ENCODE results near the gene ELFN2.
A peak's percentile ranks its signal among the peaks of the same experiment; 100 is the strongest.

The ELFN2 gene

DNA sequence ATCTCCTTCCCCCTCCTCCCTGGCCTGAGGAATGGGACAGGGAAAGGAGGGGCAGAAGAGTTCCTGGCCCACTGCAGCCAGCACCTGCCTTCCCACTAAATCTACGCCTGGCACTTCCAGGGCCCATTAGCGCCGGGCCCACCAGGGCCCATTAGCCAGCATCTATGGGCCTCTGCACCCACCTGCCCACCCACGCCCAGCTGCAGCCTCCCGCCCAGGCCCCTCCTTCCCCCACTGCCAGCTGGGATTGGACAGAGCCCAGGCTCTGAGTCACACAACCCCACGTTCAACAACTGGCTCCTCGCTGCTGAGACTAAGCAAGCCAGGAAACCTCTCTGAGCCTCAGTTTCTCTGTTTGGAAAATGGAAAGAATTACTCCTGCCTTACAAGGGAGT is 96.2 kb downstream of the ELFN2 start:
- TF ChIP-seq ZNF37A (tag by site-specific recombination; IDR thresholded peaks at IDR 0.05) (no peak), ZFHX2 (tag by site-specific recombination; conservative IDR thresholded peaks at IDR 0.05) (peak; percentile 98), WT1 (tag by site-specific recombination; IDR thresholded peaks at IDR 0.05) (no peak), ZBTB10 (tag by site-specific recombination; IDR thresholded peaks at IDR 0.05) (no peak), SP2 (tag by site-specific recombination; IDR thresholded peaks at IDR 0.05) (peak; percentile 36; the same call in 1 of the 2 replicates), KLF1 (tag by site-specific recombination; IDR thresholded peaks at IDR 0.05) (peak; percentile 63), ZFP69B (tag by site-specific recombination; IDR thresholded peaks at IDR 0.05) (peak; percentile 73), EGR2 (tag by site-specific recombination; IDR thresholded peaks at IDR 0.05; ENCODE audit: low read depth) (peak; percentile 98), ZNF398 (tag by site-specific recombination; IDR thresholded peaks at IDR 0.05) (peak; percentile 48; the same call in 1 of the 2 replicates), SCRT2 (tag by site-specific recombination; IDR thresholded peaks at IDR 0.05) (0 out of 2 replicates have a peak, but pooled peaks have one; percentile 23)
- TF ChIP-seq, protein P1, sequence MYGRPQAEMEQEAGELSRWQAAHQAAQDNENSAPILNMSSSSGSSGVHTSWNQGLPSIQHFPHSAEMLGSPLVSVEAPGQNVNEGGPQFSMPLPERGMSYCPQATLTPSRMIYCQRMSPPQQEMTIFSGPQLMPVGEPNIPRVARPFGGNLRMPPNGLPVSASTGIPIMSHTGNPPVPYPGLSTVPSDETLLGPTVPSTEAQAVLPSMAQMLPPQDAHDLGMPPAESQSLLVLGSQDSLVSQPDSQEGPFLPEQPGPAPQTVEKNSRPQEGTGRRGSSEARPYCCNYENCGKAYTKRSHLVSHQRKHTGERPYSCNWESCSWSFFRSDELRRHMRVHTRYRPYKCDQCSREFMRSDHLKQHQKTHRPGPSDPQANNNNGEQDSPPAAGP (tag by site-specific recombination; IDR thresholded peaks at IDR 0.05): 0 out of 2 replicates have a peak, but pooled peaks have one; percentile 44
- TF ChIP-seq, protein P2, sequence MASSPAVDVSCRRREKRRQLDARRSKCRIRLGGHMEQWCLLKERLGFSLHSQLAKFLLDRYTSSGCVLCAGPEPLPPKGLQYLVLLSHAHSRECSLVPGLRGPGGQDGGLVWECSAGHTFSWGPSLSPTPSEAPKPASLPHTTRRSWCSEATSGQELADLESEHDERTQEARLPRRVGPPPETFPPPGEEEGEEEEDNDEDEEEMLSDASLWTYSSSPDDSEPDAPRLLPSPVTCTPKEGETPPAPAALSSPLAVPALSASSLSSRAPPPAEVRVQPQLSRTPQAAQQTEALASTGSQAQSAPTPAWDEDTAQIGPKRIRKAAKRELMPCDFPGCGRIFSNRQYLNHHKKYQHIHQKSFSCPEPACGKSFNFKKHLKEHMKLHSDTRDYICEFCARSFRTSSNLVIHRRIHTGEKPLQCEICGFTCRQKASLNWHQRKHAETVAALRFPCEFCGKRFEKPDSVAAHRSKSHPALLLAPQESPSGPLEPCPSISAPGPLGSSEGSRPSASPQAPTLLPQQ (tag by site-specific recombination; IDR thresholded peaks at IDR 0.05): peak; percentile 44; the same call in 1 of the 2 replicates
- CTCF ChIA-PET: interaction anchor here (0.6 to 5.6 kb wide), 13 partner anchors 10 to 139 kb away, joined by 3 to 57 read pairs (median 4); no protein-coding TSS in a partner anchor
- H3K4me3 ChIP-seq (ENCODE audit: low read depth, low read length): no peak overlapping the region
- H3K9me3 ChIP-seq (ENCODE audit: control insufficient read depth, insufficient read depth, low read depth, low read length): no peaks in the 10 kb centered on the region
- H3K4me1 ChIP-seq (ENCODE audit: control insufficient read depth, insufficient read depth, low read length): 0 out of 2 replicates have a peak, but pooled peaks cover 3% of the 10 kb centered on the region
- H3K36me3 ChIP-seq (ENCODE audit: control insufficient read depth in 2 of 2, insufficient read depth in 1 of 2, low read length in 2 of 2): no peaks in the 10 kb centered on the region
- no peak overlapping the region for H3K27ac ChIP-seq (ENCODE audit: extremely low read depth, low read depth, low read length)
- POLR2A ChIA-PET: no interaction called here

DNA sequence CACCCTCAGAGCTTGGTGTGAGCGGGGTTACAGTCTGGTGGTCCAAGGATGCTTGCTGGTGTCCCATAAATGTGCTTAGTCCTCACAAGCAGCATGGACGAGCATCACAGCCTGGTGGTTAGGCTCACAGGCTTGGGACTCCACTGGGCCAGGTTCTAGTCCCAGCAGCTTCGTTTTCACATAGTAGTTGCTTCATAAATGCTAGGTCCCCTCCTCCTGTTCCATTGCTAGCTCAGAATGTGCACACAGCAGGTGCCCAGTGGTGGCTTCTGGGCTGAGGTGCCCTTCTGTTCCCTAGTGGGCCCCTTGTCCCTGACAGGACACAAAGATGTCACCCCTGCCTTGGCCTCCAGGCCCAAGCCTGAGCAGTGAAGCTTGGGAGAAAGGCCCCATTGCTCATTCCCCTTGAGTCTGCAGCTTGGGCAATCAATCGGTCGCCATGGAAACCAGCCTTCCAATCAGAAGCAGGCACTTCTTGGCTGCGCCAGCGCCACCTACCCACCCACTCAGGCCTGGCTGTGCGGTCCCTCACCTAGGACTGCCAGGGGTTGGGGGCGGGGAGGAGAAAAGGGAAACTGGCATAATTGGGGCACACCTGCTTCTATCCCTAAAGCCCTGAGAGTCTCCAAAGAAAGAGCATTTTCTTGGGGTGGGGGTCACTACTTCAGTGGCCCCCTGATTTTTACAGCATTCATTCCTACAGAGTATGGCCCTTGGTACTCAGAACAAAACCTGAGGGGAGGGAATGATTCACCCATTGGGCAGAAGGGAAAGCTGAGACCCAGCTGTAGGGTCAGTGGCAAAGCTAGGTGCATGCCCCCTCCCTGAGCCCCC is 96.9 kb downstream of the ELFN2 start:
- no peaks in the 10 kb centered on the region for H3K36me3 ChIP-seq (ENCODE audit: control insufficient read depth in 2 of 2, insufficient read depth in 1 of 2, low read length in 2 of 2)
- ChIA-PET POLR2A (no interaction called here), CTCF (interaction anchor here (0.6 to 5.6 kb wide), 15 partner anchors 9 to 344 kb away, joined by 3 to 57 read pairs (median 5); partner anchors contain the start of gene CYTH4)
- H3K4me3 ChIP-seq (ENCODE audit: low read depth, low read length): no peak overlapping the region
- no peak overlapping the region for H3K27ac ChIP-seq (ENCODE audit: extremely low read depth, low read depth, low read length)
- H3K4me1 ChIP-seq (ENCODE audit: control insufficient read depth, insufficient read depth, low read length): no peaks in the 10 kb centered on the region
- no peaks in the 10 kb centered on the region for H3K9me3 ChIP-seq (ENCODE audit: control insufficient read depth, insufficient read depth, low read depth, low read length)
- TF ChIP-seq, protein P3, sequence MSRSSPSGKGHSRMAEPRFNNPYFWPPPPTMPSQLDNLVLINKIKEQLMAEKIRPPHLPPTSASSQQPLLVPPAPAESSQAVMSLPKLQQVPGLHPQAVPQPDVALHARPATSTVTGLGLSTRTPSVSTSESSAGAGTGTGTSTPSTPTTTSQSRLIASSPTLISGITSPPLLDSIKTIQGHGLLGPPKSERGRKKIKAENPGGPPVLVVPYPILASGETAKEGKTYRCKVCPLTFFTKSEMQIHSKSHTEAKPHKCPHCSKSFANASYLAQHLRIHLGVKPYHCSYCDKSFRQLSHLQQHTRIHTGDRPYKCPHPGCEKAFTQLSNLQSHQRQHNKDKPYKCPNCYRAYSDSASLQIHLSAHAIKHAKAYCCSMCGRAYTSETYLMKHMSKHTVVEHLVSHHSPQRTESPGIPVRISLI (tag by site-specific recombination; IDR thresholded peaks at IDR 0.05): no peak
- TF ChIP-seq CTCF (tag by site-specific recombination; IDR thresholded peaks at IDR 0.05): peak; percentile 37; the same call in 1 of the 2 replicates
- peak; percentile 97 for TF ChIP-seq ZNF664 (tag by site-specific recombination; IDR thresholded peaks at IDR 0.05)
- no peak for TF ChIP-seq ZNF350 (tag by site-specific recombination; IDR thresholded peaks at IDR 0.05)
- TF ChIP-seq ZNF660 (tag by site-specific recombination; IDR thresholded peaks at IDR 0.05): peak; percentile 100
- no peak for TF ChIP-seq ZNF121 (tag by site-specific recombination; IDR thresholded peaks at IDR 0.05)
- TF ChIP-seq, protein P4, sequence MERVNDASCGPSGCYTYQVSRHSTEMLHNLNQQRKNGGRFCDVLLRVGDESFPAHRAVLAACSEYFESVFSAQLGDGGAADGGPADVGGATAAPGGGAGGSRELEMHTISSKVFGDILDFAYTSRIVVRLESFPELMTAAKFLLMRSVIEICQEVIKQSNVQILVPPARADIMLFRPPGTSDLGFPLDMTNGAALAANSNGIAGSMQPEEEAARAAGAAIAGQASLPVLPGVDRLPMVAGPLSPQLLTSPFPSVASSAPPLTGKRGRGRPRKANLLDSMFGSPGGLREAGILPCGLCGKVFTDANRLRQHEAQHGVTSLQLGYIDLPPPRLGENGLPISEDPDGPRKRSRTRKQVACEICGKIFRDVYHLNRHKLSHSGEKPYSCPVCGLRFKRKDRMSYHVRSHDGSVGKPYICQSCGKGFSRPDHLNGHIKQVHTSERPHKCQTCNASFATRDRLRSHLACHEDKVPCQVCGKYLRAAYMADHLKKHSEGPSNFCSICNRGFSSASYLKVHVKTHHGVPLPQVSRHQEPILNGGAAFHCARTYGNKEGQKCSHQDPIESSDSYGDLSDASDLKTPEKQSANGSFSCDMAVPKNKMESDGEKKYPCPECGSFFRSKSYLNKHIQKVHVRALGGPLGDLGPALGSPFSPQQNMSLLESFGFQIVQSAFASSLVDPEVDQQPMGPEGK (tag by site-specific recombination; IDR thresholded peaks at IDR 0.05): peak; percentile 64
- TF ChIP-seq PRDM1 (tag by site-specific recombination; IDR thresholded peaks at IDR 0.05): peak; percentile 63; the same call in 1 of the 2 replicates
- TF ChIP-seq SP2 (tag by site-specific recombination; IDR thresholded peaks at IDR 0.05): peak; percentile 7; the same call in 1 of the 2 replicates
- TF ChIP-seq GLI2 (tag by site-specific recombination; IDR thresholded peaks at IDR 0.05; ENCODE audit: borderline replicate concordance, low read depth): no peak
